Measurements from ENCODE around the gene CYB5D1. TPM values are rescaled to one million over a fixed set of nuclear protein-coding genes. Genes with fewer than 3 reads are reported as not detected.

The CYB5D1 gene
- total RNA-seq, 1 experiment from 2014 or later, result 18.7 TPM

GRCh38 chr17:7883781-7884386, 26.1 kb downstream of the CYB5D1 start:
- Histone ChIP-seq H3K27me3 (replicated peaks; ENCODE audit: insufficient read depth, low read depth, low read length, poor library complexity) (no peaks in the 10 kb centered on the region), H3K27ac (ENCODE audit: low read depth, low read length, poor library complexity, severe bottlenecking) (peak overlapping the region; percentile 68), H3K4me1 (ENCODE audit: insufficient read depth, low read length, poor library complexity, severe bottlenecking) (peaks cover 37% of the 10 kb centered on the region), H3K4me3 (ENCODE audit: low read depth, low read length, poor library complexity, severe bottlenecking) (peak overlapping the region; percentile 87), H3K36me3 (ENCODE audit: insufficient read depth, low read length, poor library complexity, severe bottlenecking) (peaks cover 5% of the 10 kb centered on the region), H3K9me3 (ENCODE audit: low read depth, low read length, poor library complexity, severe bottlenecking) (no peaks in the 10 kb centered on the region)
- no TSS peak for BruUV-seq (replicated peaks)
- peak; percentile 48 for DNase-seq (ENCODE audit: low spot score)
- POLR2A ChIA-PET (ENCODE audit: low non-redundant PET), result no interaction called here
- TF ChIP-seq EZH2 (IDR thresholded peaks at IDR 0.05; ENCODE audit: borderline replicate concordance, low read depth, low read length, poor library complexity, severe bottlenecking), result no peak
- TF ChIP-seq CTCF (conservative IDR thresholded peaks at IDR 0.05; ENCODE audit: low read depth, low read length), result no peak
- CTCF ChIA-PET, result no interaction called here
- intact Hi-C loops (cut with micrococcal nuclease; ENCODE audit: unreplicated experiment), result no loop called here

- no TSS peak for BruUV-seq (replicated peaks)
- TF ChIP-seq EZH2 (IDR thresholded peaks at IDR 0.05; ENCODE audit: borderline replicate concordance, low read depth, low read length, poor library complexity, severe bottlenecking) (no peak), CTCF (conservative IDR thresholded peaks at IDR 0.05; ENCODE audit: low read depth, low read length) (no peak)
- H3K27ac ChIP-seq (ENCODE audit: low read depth, low read length, poor library complexity, severe bottlenecking), result peak overlapping the region; percentile 96
- H3K36me3 ChIP-seq (ENCODE audit: insufficient read depth, low read length, poor library complexity, severe bottlenecking), result peaks cover 9% of the 10 kb centered on the region
- intact Hi-C loops (cut with micrococcal nuclease; ENCODE audit: unreplicated experiment), result loop anchor here (5.0 kb wide), 3 partner anchors 48 to 338 kb away; partner anchors contain the start of genes CNTROB, MPDU1 and TRAPPC1
- CTCF ChIA-PET, result interaction anchor here (0.6 to 0.7 kb wide), 2 partner anchors 102 to 525 kb away, joined by 3 read pairs; no protein-coding TSS in a partner anchor
- POLR2A ChIA-PET (ENCODE audit: low non-redundant PET), result no interaction called here
- H3K9me3 ChIP-seq (ENCODE audit: low read depth, low read length, poor library complexity, severe bottlenecking), result no peaks in the 10 kb centered on the region
- no peaks in the 10 kb centered on the region for H3K27me3 ChIP-seq (replicated peaks; ENCODE audit: insufficient read depth, low read depth, low read length, poor library complexity)
- peak; percentile 15 for DNase-seq (ENCODE audit: low spot score)
- peaks cover 46% of the 10 kb centered on the region for H3K4me1 ChIP-seq (ENCODE audit: insufficient read depth, low read length, poor library complexity, severe bottlenecking)
- H3K4me3 ChIP-seq (ENCODE audit: low read depth, low read length, poor library complexity, severe bottlenecking), result peak overlapping the region; percentile 87
Observed at GRCh38 chr17:7884581-7885366, 27.0 kb downstream of the CYB5D1 start.

- no peak for TF ChIP-seq EZH2 (IDR thresholded peaks at IDR 0.05; ENCODE audit: borderline replicate concordance, low read depth, low read length, poor library complexity, severe bottlenecking)
- no peak for TF ChIP-seq CTCF (conservative IDR thresholded peaks at IDR 0.05; ENCODE audit: low read depth, low read length)
- DNase-seq (ENCODE audit: low spot score), result peak; percentile 51
- H3K36me3 ChIP-seq (ENCODE audit: insufficient read depth, low read length, poor library complexity, severe bottlenecking), result peaks cover 14% of the 10 kb centered on the region
- H3K27ac ChIP-seq (ENCODE audit: low read depth, low read length, poor library complexity, severe bottlenecking), result peak overlapping the region; percentile 96
- CTCF ChIA-PET, result interaction anchor here (0.6 to 0.7 kb wide), 2 partner anchors 102 to 525 kb away, joined by 3 read pairs; no protein-coding TSS in a partner anchor
- no peaks in the 10 kb centered on the region for H3K27me3 ChIP-seq (replicated peaks; ENCODE audit: insufficient read depth, low read depth, low read length, poor library complexity)
- no peaks in the 10 kb centered on the region for H3K9me3 ChIP-seq (ENCODE audit: low read depth, low read length, poor library complexity, severe bottlenecking)
- H3K4me3 ChIP-seq (ENCODE audit: low read depth, low read length, poor library complexity, severe bottlenecking), result peak overlapping the region; percentile 87
- POLR2A ChIA-PET (ENCODE audit: low non-redundant PET), result no interaction called here
- peaks cover 47% of the 10 kb centered on the region for H3K4me1 ChIP-seq (ENCODE audit: insufficient read depth, low read length, poor library complexity, severe bottlenecking)
- intact Hi-C loops (cut with micrococcal nuclease; ENCODE audit: unreplicated experiment), result loop anchor here (5.0 kb wide), 3 partner anchors 47 to 337 kb away; partner anchors contain the start of genes CNTROB, MPDU1 and TRAPPC1
- BruUV-seq (replicated peaks), result no TSS peak
Observed at GRCh38 chr17:7885367-7886226, 27.8 kb downstream of the CYB5D1 start.
